GM18870 (cell line): Measurements from ENCODE around the gene DUS3L.
"Not testable (repeated sequence)": the region's sequence is repeated elsewhere in the genome, so short reads cannot be mapped to it uniquely, and the experiment has no call there.

Source experiments
- ATAC-seq: cut with Tn5 transposase; IDR thresholded peaks from one replicate; pipeline ENCODE4 v1.9.1; 2021; ENCODE audit warnings: moderate library complexity; ENCODE audit not compliant: unreplicated experiment

The DUS3L gene

GRCh38 chr19:5801796-5802619, 11.0 kb upstream of the DUS3L start:
- ATAC-seq, result no peak

- no peak for ATAC-seq
These were observed 9.7 kb upstream of the DUS3L start for GRCh38 chr19:5800361-5801270.

GRCh38 chr19:5799247-5800241, 8.6 kb upstream of the DUS3L start:
- no peak for ATAC-seq

GRCh38 chr19:5798244-5798643, 7.3 kb upstream of the DUS3L start:
- no peak for ATAC-seq

GRCh38 chr19:5795382-5795919, 4.5 kb upstream of the DUS3L start:
- no peak for ATAC-seq

GRCh38 chr19:5793188-5793587, 2.2 kb upstream of the DUS3L start:
- ATAC-seq, result no peak

- no peak for ATAC-seq
These were observed 1.3 kb upstream of the DUS3L start for GRCh38 chr19:5792224-5792623.

- no peak for ATAC-seq
These were observed 941 bp downstream of the DUS3L start for GRCh38 chr19:5789886-5790558.

- ATAC-seq, result no peak
These were observed 1.6 kb downstream of the DUS3L start for GRCh38 chr19:5789351-5789761.

- no peak for ATAC-seq
These were observed 2.5 kb downstream of the DUS3L start for GRCh38 chr19:5788422-5788821.

- ATAC-seq, result no peak
These were observed 3.4 kb downstream of the DUS3L start for GRCh38 chr19:5787409-5788182.

- ATAC-seq, result no peak
These were observed 4.2 kb downstream of the DUS3L start for GRCh38 chr19:5786593-5787408.

- ATAC-seq, result no peak
These were observed 5.5 kb downstream of the DUS3L start for GRCh38 chr19:5785423-5785822.

GRCh38 chr19:5784581-5785147, 6.3 kb downstream of the DUS3L start, which contains the start of gene PRR22:
PRR22 (minus strand) TSS chr19:5784746; CDS start chr19:5784660, 86 bp downstream.
- ATAC-seq, result no peak

- no peak for ATAC-seq
These were observed 7.7 kb downstream of the DUS3L start for GRCh38 chr19:5782945-5783919.

GRCh38 chr19:5782322-5782721, 8.6 kb downstream of the DUS3L start:
- no peak for ATAC-seq

GRCh38 chr19:5780916-5781315, 10.0 kb downstream of the DUS3L start:
- ATAC-seq, result not testable (repeated sequence)
